Keratinocyte (primary cell): ENCODE data around the gene PRDX5. TPM values are rescaled to one million over a fixed set of nuclear protein-coding genes. Genes with fewer than 3 reads are reported as not detected.

ENCODE experiments used
- DNase-seq: peaks from one replicate; pipeline ENCODE4 v3.0.0-alpha.2; 2011; ENCODE audit warnings: low read depth, missing footprints, low spot score
- FAIRE-seq: peaks from 2 replicates; lab custom pipeline; 2011; peaks lifted over from hg19 to GRCh38; lab: Jason Lieb, UNC
- H2AFZ ChIP-seq: 2 replicates; pipeline ENCODE4 v1.6.0; 2012; ENCODE audit warnings: low read length, control low read depth, inconsistent platforms; ENCODE audit not compliant: control insufficient read depth
- H3K27ac ChIP-seq: 2 replicates; pipeline ENCODE4 v1.5.1; 2011; ENCODE audit warnings: low read length; ENCODE audit not compliant: control insufficient read depth, insufficient read depth
- H3K27me3 ChIP-seq: 3 replicates; pipeline ENCODE4 v1.6.0; 2011; ENCODE audit warnings: low read length; ENCODE audit not compliant: control insufficient read depth, insufficient read depth; ENCODE audit errors: extremely low read depth
- H3K36me3 ChIP-seq, 2 experiments: 2 replicates in 1 of 2; 3 replicates in 1 of 2; pipeline ENCODE4 v1.5.1; 2011; ENCODE audit warnings: low read length in 2 of 2, mild to moderate bottlenecking in 1 of 2; ENCODE audit not compliant: control insufficient read depth in 2 of 2, insufficient read depth in 2 of 2; ENCODE audit errors: extremely low read depth in 1 of 2
- H3K4me1 ChIP-seq: 3 replicates; pipeline ENCODE4 v1.5.1; 2011; ENCODE audit warnings: low read length; ENCODE audit not compliant: control insufficient read depth, insufficient read depth; ENCODE audit errors: extremely low read depth
- H3K4me2 ChIP-seq: 3 replicates; pipeline ENCODE4 v1.6.0; 2011; ENCODE audit warnings: low read depth, low read length; ENCODE audit not compliant: control insufficient read depth, insufficient read depth; ENCODE audit errors: extremely low read depth
- H3K4me3 ChIP-seq, 3 experiments: fragments of 200-600 bp in 1 of 3; sonication (generic) in 1 of 3; 2 replicates in 2 of 3; 3 replicates in 1 of 3; pipeline ENCODE4 v1.5.1; 2011 to 2016; ENCODE audit warnings: low read length in 3 of 3, mild to moderate bottlenecking in 3 of 3, control low read depth in 2 of 3, inconsistent platforms in 1 of 3, low read depth in 1 of 3, mixed read lengths in 1 of 3, mixed run types in 1 of 3, moderate library complexity in 1 of 3; ENCODE audit not compliant: control insufficient read depth in 2 of 3, insufficient read depth in 2 of 3; ENCODE audit errors: extremely low read depth in 1 of 3
- H3K79me2 ChIP-seq: 2 replicates; pipeline ENCODE4 v1.6.0; 2012; ENCODE audit warnings: low read length; ENCODE audit not compliant: control insufficient read depth, insufficient read depth
- H3K9ac ChIP-seq: 3 replicates; pipeline ENCODE4 v1.6.0; 2011; ENCODE audit warnings: low read length; ENCODE audit not compliant: control insufficient read depth, insufficient read depth; ENCODE audit errors: extremely low read depth
- H3K9me1 ChIP-seq: 3 replicates; pipeline ENCODE4 v1.6.0; 2011; ENCODE audit warnings: low read length; ENCODE audit not compliant: control insufficient read depth, insufficient read depth; ENCODE audit errors: extremely low read depth
- H3K9me3 ChIP-seq: 2 replicates; pipeline ENCODE4 v1.5.1; 2012; ENCODE audit warnings: low read depth, low read length; ENCODE audit not compliant: control insufficient read depth
- H4K20me1 ChIP-seq: 3 replicates; pipeline ENCODE4 v1.6.0; 2011; ENCODE audit warnings: low read length; ENCODE audit not compliant: control insufficient read depth, insufficient read depth; ENCODE audit errors: extremely low read depth
- EZH2 ChIP-seq: IDR thresholded peaks from one replicate; pipeline ENCODE4 v1.6.1; 2012; ENCODE audit warnings: inconsistent platforms, mild to moderate bottlenecking, low read length, moderate library complexity
- dilution Hi-C: fragments of 300-500 bp; cut with MboI; formaldehyde crosslinking; loops from one replicate; pipeline ENCODE4 v1.7.0; 2020; ENCODE audit warnings: low sequenced_read_pairs; ENCODE audit not compliant: extremely low pct_ligation_motif_present
- polyA plus RNA-seq, 5 experiments: library from polyadenylated mRNA; depleted of rRNA in 3 of 5; stranded (reverse) in 3 of 5; stranded (forward) in 1 of 5; unstranded in 1 of 5; fragments of >200 nt; gene quantifications; 1 replicate in 1 of 5; 2 replicates in 3 of 5; 3 replicates in 1 of 5; pipeline versions ENCODE4 v1.2.1 to v1.2.3, GENCODE V29; 2011 to 2012; ENCODE audit warnings: missing spikeins in 2 of 5, low read depth in 1 of 5, low replicate concordance in 1 of 5
- TF ChIP-seq, protein P1 (sequence below), 3 experiments: IDR thresholded peaks in 1 of 3; conservative IDR thresholded peaks in 1 of 3; optimal IDR thresholded peaks in 1 of 3; 2 replicates in 2 of 3; 3 replicates in 1 of 3; pipeline versions ENCODE3 to v1.5.1; 2011; ENCODE audit warnings: low read length in 3 of 3, mild to moderate bottlenecking in 3 of 3, moderate library complexity in 2 of 3, control low read depth in 1 of 3, inconsistent platforms in 1 of 3; ENCODE audit not compliant: insufficient read depth in 2 of 3; ENCODE audit errors: extremely low read depth in 1 of 3

PRDX5 gene
- polyA plus RNA-seq, 1 donor (not counting 4 experiments of a cell fraction or from before 2014, with no cell fraction given), result 590 TPM

- Histone ChIP-seq H3K4me2 (peak overlapping the region; percentile 19), H3K9me3 (no peaks in the 10 kb centered on the region), H3K27ac (peak overlapping the region; percentile 15), H3K27me3 (no peaks in the 10 kb centered on the region), H2AFZ (no peak overlapping the region), H3K36me3 (peaks cover 13 to 22% of the 10 kb centered on the region in 2 experiments), H4K20me1 (peaks cover 3% of the 10 kb centered on the region), H3K4me1 (peaks cover 28% of the 10 kb centered on the region), H3K4me3 (no peak overlapping the region), H3K79me2 (peaks cover 17% of the 10 kb centered on the region), H3K9me1 (no peaks in the 10 kb centered on the region), H3K9ac (peak overlapping the region; percentile 13)
- dilution Hi-C loops, result no loop called here
- DNase-seq (no peak), FAIRE-seq (no peak)
- TF ChIP-seq EZH2, result no peak
- TF ChIP-seq, protein P1, sequence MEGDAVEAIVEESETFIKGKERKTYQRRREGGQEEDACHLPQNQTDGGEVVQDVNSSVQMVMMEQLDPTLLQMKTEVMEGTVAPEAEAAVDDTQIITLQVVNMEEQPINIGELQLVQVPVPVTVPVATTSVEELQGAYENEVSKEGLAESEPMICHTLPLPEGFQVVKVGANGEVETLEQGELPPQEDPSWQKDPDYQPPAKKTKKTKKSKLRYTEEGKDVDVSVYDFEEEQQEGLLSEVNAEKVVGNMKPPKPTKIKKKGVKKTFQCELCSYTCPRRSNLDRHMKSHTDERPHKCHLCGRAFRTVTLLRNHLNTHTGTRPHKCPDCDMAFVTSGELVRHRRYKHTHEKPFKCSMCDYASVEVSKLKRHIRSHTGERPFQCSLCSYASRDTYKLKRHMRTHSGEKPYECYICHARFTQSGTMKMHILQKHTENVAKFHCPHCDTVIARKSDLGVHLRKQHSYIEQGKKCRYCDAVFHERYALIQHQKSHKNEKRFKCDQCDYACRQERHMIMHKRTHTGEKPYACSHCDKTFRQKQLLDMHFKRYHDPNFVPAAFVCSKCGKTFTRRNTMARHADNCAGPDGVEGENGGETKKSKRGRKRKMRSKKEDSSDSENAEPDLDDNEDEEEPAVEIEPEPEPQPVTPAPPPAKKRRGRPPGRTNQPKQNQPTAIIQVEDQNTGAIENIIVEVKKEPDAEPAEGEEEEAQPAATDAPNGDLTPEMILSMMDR (optimal IDR thresholded peaks at IDR 0.05 in 1 of 3, IDR thresholded peaks at IDR 0.05 in 1 of 3, conservative IDR thresholded peaks at IDR 0.05 in 1 of 3; ENCODE audit: extremely low read depth in 1 of 3, insufficient read depth in 2 of 3, low read length in 3 of 3), result no peak
Observed at GRCh38 chr11:64312947-64313346, 5.0 kb upstream of the PRDX5 start.

DNA sequence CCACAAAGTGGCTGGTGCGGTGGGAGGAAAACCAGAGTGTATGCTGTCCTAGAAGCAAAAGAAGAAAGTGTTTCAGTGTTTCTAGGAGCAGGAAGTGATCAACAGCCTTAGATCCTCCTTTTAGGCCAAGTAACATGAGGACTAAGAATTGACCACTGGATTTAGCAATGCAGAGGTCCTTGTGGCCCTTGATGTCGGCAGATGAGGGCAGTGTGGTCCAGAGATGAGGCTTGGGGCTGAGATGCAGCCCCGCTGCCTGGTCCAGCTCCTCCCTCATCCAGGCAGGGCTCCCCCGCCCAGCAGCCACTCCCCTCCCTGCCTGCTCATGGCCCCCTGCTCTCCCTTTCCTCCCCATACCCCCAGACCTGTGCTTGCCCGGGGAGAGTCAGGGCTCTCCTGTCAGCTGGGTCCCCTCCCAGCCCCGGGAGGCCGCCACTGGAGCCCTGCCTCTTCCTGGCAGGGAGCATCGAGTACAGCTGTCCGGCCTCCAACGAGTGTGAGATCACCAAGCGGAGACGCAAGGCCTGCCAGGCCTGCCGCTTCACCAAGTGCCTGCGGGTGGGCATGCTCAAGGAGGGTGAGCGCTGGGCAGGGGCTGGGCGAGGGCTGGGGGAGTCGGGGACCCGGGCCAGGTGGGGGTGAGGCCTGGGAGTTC is 4.3 kb upstream of the PRDX5 start:
- no peak for FAIRE-seq
- no peak for TF ChIP-seq EZH2
- TF ChIP-seq, protein P1 (optimal IDR thresholded peaks at IDR 0.05 in 1 of 3, IDR thresholded peaks at IDR 0.05 in 1 of 3, conservative IDR thresholded peaks at IDR 0.05 in 1 of 3; ENCODE audit: extremely low read depth in 1 of 3, insufficient read depth in 2 of 3, low read length in 3 of 3), result peak in 1 of 3 experiments; percentile 23
- no peak overlapping the region for H3K4me3 ChIP-seq
- no peaks in the 10 kb centered on the region for H3K9me3 ChIP-seq
- H3K27me3 ChIP-seq, result no peaks in the 10 kb centered on the region
- H2AFZ ChIP-seq, result no peak overlapping the region
- H3K27ac ChIP-seq, result no peak overlapping the region
- no peak for DNase-seq
- H3K9me1 ChIP-seq, result no peaks in the 10 kb centered on the region
- H4K20me1 ChIP-seq, result peaks cover 3% of the 10 kb centered on the region
- peak overlapping the region; percentile 13 for H3K9ac ChIP-seq
- H3K4me1 ChIP-seq, result peaks cover 28% of the 10 kb centered on the region
- peaks cover 13 to 22% of the 10 kb centered on the region in 2 experiments for H3K36me3 ChIP-seq
- peaks cover 17% of the 10 kb centered on the region for H3K79me2 ChIP-seq
- dilution Hi-C loops, result no loop called here
- H3K4me2 ChIP-seq, result no peak overlapping the region
